H9 (cell line): ENCODE results near the gene KIF21A. TPM values are rescaled to one million over a fixed set of nuclear protein-coding genes. Genes with fewer than 3 reads are reported as not detected.
A peak's percentile ranks its signal among the peaks of the same experiment; 100 is the strongest.

Experiments used
- DNase-seq: peaks from one replicate; pipeline ENCODE4 v3.0.0-alpha.2; 2017
- H2AFZ ChIP-seq: one replicate; pipeline ENCODE4 v1.6.1; 2013; ENCODE audit warnings: mild to moderate bottlenecking, low read length, control low read depth, moderate library complexity
- H2AK5ac ChIP-seq: 2 replicates; pipeline ENCODE4 v1.6.1; 2013; ENCODE audit warnings: low read length, control low read depth, mixed read lengths; ENCODE audit not compliant: insufficient read length
- H2BK120ac ChIP-seq: one replicate; pipeline ENCODE4 v1.6.1; 2013; ENCODE audit warnings: low read depth, mild to moderate bottlenecking, low read length, control low read depth, inconsistent platforms; ENCODE audit not compliant: poor library complexity, severe bottlenecking
- H2BK12ac ChIP-seq: 2 replicates; pipeline ENCODE4 v1.6.1; 2013; ENCODE audit warnings: low read length, control low read depth, mixed read lengths, low read depth; ENCODE audit not compliant: insufficient read length
- H2BK15ac ChIP-seq: 2 replicates; pipeline ENCODE4 v1.6.1; 2013; ENCODE audit warnings: low read depth, low read length, control low read depth
- H2BK20ac ChIP-seq: one replicate; pipeline ENCODE4 v1.6.1; 2013; ENCODE audit warnings: low read depth, mild to moderate bottlenecking, low read length, control low read depth, inconsistent platforms; ENCODE audit not compliant: poor library complexity, severe bottlenecking
- H2BK5ac ChIP-seq: 2 replicates; pipeline ENCODE4 v1.6.1; 2013; ENCODE audit warnings: low read length, control low read depth, mixed read lengths; ENCODE audit not compliant: insufficient read length
- H3K14ac ChIP-seq: 2 replicates; pipeline ENCODE4 v1.6.1; 2013; ENCODE audit warnings: low read length, control low read depth; ENCODE audit not compliant: insufficient read depth
- H3K18ac ChIP-seq: 2 replicates; pipeline ENCODE4 v1.6.1; 2013; ENCODE audit warnings: low read depth, mild to moderate bottlenecking, mixed read lengths, low read length, control low read depth; ENCODE audit not compliant: insufficient read length
- H3K23ac ChIP-seq: 2 replicates; pipeline ENCODE4 v1.6.1; 2013; ENCODE audit warnings: low read length, control low read depth, mixed read lengths, low read depth; ENCODE audit not compliant: insufficient read length
- H3K23me2 ChIP-seq: 2 replicates; pipeline ENCODE4 v1.6.1; 2013; ENCODE audit warnings: low read depth, mild to moderate bottlenecking, mixed read lengths, low read length, control low read depth; ENCODE audit not compliant: insufficient read length, poor library complexity, severe bottlenecking
- H3K27ac ChIP-seq: 2 replicates; pipeline ENCODE4 v1.5.1; 2013; ENCODE audit warnings: low read length, control low read depth, mixed read lengths, low read depth; ENCODE audit not compliant: insufficient read length
- H3K27me3 ChIP-seq: 2 replicates; pipeline ENCODE4 v1.6.1; 2013; ENCODE audit warnings: low read length, control low read depth, inconsistent platforms; ENCODE audit not compliant: insufficient read depth
- H3K4ac ChIP-seq: 2 replicates; pipeline ENCODE4 v1.6.1; 2013; ENCODE audit warnings: low read depth, mild to moderate bottlenecking, control low read depth, inconsistent platforms, low read length, moderate library complexity
- H3K4me1 ChIP-seq: 2 replicates; pipeline ENCODE4 v1.6.1; 2013; ENCODE audit warnings: low read length, control low read depth, inconsistent platforms; ENCODE audit not compliant: insufficient read depth
- H3K4me2 ChIP-seq: 2 replicates; pipeline ENCODE4 v1.6.1; 2013; ENCODE audit warnings: low read length, control low read depth, mixed read lengths; ENCODE audit not compliant: insufficient read length, insufficient read depth
- H3K56ac ChIP-seq: 2 replicates; pipeline ENCODE4 v1.6.1; 2013; ENCODE audit warnings: low read depth, mild to moderate bottlenecking, mixed read lengths, low read length, control low read depth; ENCODE audit not compliant: insufficient read length
- H3K79me1 ChIP-seq: 2 replicates; pipeline ENCODE4 v1.6.1; 2013; ENCODE audit warnings: low read depth, mild to moderate bottlenecking, moderate library complexity, low read length, control low read depth, inconsistent platforms; ENCODE audit not compliant: insufficient read depth, poor library complexity, severe bottlenecking
- H3K79me2 ChIP-seq: 2 replicates; pipeline ENCODE4 v1.6.1; 2013; ENCODE audit warnings: low read length, control low read depth, inconsistent platforms; ENCODE audit not compliant: insufficient read depth
- H3K9ac ChIP-seq: 2 replicates; pipeline ENCODE4 v1.6.1; 2013; ENCODE audit warnings: low read length, control low read depth, mixed read lengths; ENCODE audit not compliant: insufficient read length; ENCODE audit errors: extremely low read depth
- H3K9me3 ChIP-seq: one replicate; pipeline ENCODE4 v1.6.1; 2013; ENCODE audit warnings: low read depth, low read length, inconsistent platforms; ENCODE audit not compliant: control insufficient read depth
- H3T11ph ChIP-seq: one replicate; pipeline ENCODE4 v1.6.1; 2013; ENCODE audit warnings: mild to moderate bottlenecking, low read length, control low read depth, inconsistent platforms
- H4K20me1 ChIP-seq: one replicate; pipeline ENCODE4 v1.6.1; 2013; ENCODE audit not compliant: control insufficient read depth, insufficient read length, insufficient read depth
- H4K5ac ChIP-seq: 2 replicates; pipeline ENCODE4 v1.6.1; 2013; ENCODE audit warnings: low read depth, mild to moderate bottlenecking, mixed read lengths, low read length, control low read depth; ENCODE audit not compliant: insufficient read length
- H4K8ac ChIP-seq: replicated peaks from 2 replicates; pipeline ENCODE4 v1.6.1; 2013; ENCODE audit warnings: low read length, control low read depth, mixed read lengths, low read depth; ENCODE audit not compliant: insufficient read length
- H4K91ac ChIP-seq: 2 replicates; pipeline ENCODE4 v1.6.1; 2013; ENCODE audit warnings: low read depth, mild to moderate bottlenecking, moderate library complexity, mixed read lengths, low read length, control low read depth; ENCODE audit not compliant: insufficient read length
- H3K27ac Mint-ChIP-seq, 3 experiments: 2 replicates in 2 of 3; 3 replicates in 1 of 3; pipeline ENCODE4 v1.8.0; 2020 to 2021; ENCODE audit warnings: mixed read lengths in 3 of 3, mild to moderate bottlenecking in 1 of 3, moderate library complexity in 1 of 3
- H3K27me3 Mint-ChIP-seq: 2 replicates; pipeline ENCODE4 v1.8.0; 2021; ENCODE audit warnings: low read depth, mild to moderate bottlenecking, moderate library complexity, mixed read lengths
- H3K36me3 Mint-ChIP-seq, 3 experiments: 2 replicates in 2 of 3; 3 replicates in 1 of 3; pipeline ENCODE4 v1.8.0; 2020 to 2021; ENCODE audit warnings: low read depth in 3 of 3, mixed read lengths in 3 of 3; ENCODE audit not compliant: insufficient read depth in 1 of 3
- H3K4me1 Mint-ChIP-seq, 2 experiments: 2 replicates each; pipeline ENCODE4 v1.8.0; 2020; ENCODE audit warnings: mixed read lengths in 2 of 2
- H3K4me3 Mint-ChIP-seq, 2 experiments: 2 replicates in 1 of 2; 3 replicates in 1 of 2; pipeline ENCODE4 v1.8.0; 2020 to 2021; ENCODE audit warnings: mild to moderate bottlenecking in 2 of 2, mixed read lengths in 2 of 2, moderate library complexity in 1 of 2
- H3K9me3 Mint-ChIP-seq, 2 experiments: 2 replicates in 1 of 2; 3 replicates in 1 of 2; pipeline ENCODE4 v1.8.0; 2020; ENCODE audit warnings: mild to moderate bottlenecking in 2 of 2, mixed read lengths in 2 of 2, moderate library complexity in 1 of 2
- CTCF ChIP-seq: fragments of 200-600 bp; sonication (generic); conservative IDR thresholded peaks from 3 replicates; pipeline ENCODE4 v1.8.0; 2021; ENCODE audit warnings: antibody characterized with exemption, mild to moderate bottlenecking
- WGBS: extraction: QIAGEN DNeasy Blood & Tissue Kit; methylation state at CpG from one replicate; pipeline ENCODE4 v1.1.7; 2013; ENCODE audit warnings: missing lambda C conversion rate, low lambda C conversion rate, mixed read lengths; ENCODE audit not compliant: insufficient read length; ENCODE audit errors: extremely low coverage; 5-methylcytosine and 5-hydroxymethylcytosine counted together
- total RNA-seq: library from RNA; stranded (reverse); gene quantifications from 2 replicates; pipeline ENCODE4 v1.2.1, GENCODE V29; 2021

Gene KIF21A
- total RNA-seq, 1 experiment from 2014 or later, result 17.2 TPM

GRCh38 chr12:39272871-39273655, 169.9 kb downstream of the KIF21A start:
- Histone ChIP-seq H4K8ac (no peak overlapping the region), H4K20me1 (no peaks in the 10 kb centered on the region), H4K91ac (no peak overlapping the region), H3K23me2 (no peaks in the 10 kb centered on the region), H3K4ac (no peak overlapping the region), H3K79me1 (no peaks in the 10 kb centered on the region), H4K5ac (no peak overlapping the region), H2BK12ac (no peak overlapping the region), H3K4me1 (no peaks in the 10 kb centered on the region), H3K79me2 (no peaks in the 10 kb centered on the region), H2BK5ac (no peak overlapping the region), H3K14ac (no peak overlapping the region), H3K23ac (no peak overlapping the region), H3K27me3 (no peaks in the 10 kb centered on the region), H2AK5ac (no peak overlapping the region), H3K27ac (no peak overlapping the region), H3K56ac (no peak overlapping the region), H3K9me3 (no peaks in the 10 kb centered on the region), H2AFZ (no peak overlapping the region), H3K18ac (no peak overlapping the region), H3K9ac (no peak overlapping the region), H2BK120ac (no peak overlapping the region), H2BK15ac (no peak overlapping the region), H3K4me2 (no peak overlapping the region), H2BK20ac (no peak overlapping the region), H3T11ph (no peak overlapping the region)
- Mint-ChIP-seq H3K9me3 (no peaks in the 10 kb centered on the region), H3K36me3 (no peaks in the 10 kb centered on the region; a peak in 1 of 7 replicates), H3K4me3 (no peak overlapping the region), H3K4me1 (no peaks in the 10 kb centered on the region), H3K27me3 (no peaks in the 10 kb centered on the region), H3K27ac (no peak overlapping the region)
- WGBS, result no CpG with 5 or more reads among the region's 8 CpGs
- DNase-seq, result no peak
- TF ChIP-seq CTCF, result peak; percentile 78
